Thymus (tissue), 11 donors: ENCODE measurements around the gene PLOD2. TPM values are rescaled to one million over a fixed set of nuclear protein-coding genes. Genes with fewer than 3 reads are reported as not detected.

Experiments
- DNase-seq, 9 donors: peaks; one replicate each; pipeline ENCODE4 v3.0.0-alpha.2; 2013; ENCODE audit warnings: low spot score in 9 of 9, low read depth in 6 of 9, missing footprints in 1 of 9
- H3K27ac ChIP-seq, 2 donors: one replicate each; pipeline ENCODE4 v1.5.1; 2013; ENCODE audit warnings: control low read depth in 1 of 2, low read depth in 1 of 2, low read length in 1 of 2, mild to moderate bottlenecking in 1 of 2, moderate library complexity in 1 of 2
- H3K27me3 ChIP-seq, 2 donors: one replicate each; pipeline ENCODE4 v1.5.1; 2013; ENCODE audit warnings: low read length in 1 of 2; ENCODE audit not compliant: control insufficient read depth in 2 of 2, insufficient read depth in 1 of 2
- H3K36me3 ChIP-seq, 2 donors: one replicate each; pipeline ENCODE4 v1.5.1; 2013; ENCODE audit warnings: low read length in 1 of 2, mild to moderate bottlenecking in 1 of 2, moderate library complexity in 1 of 2; ENCODE audit not compliant: control insufficient read depth in 2 of 2, insufficient read depth in 2 of 2
- H3K4me1 ChIP-seq, 2 donors: one replicate each; pipeline ENCODE4 v1.5.1; 2013; ENCODE audit warnings: low read length in 2 of 2; ENCODE audit not compliant: control insufficient read depth in 2 of 2, insufficient read depth in 2 of 2
- H3K4me3 ChIP-seq, 2 donors: one replicate each; pipeline ENCODE4 v1.5.1; 2013; ENCODE audit warnings: low read length in 2 of 2, control low read depth in 1 of 2, mild to moderate bottlenecking in 1 of 2
- H3K9me3 ChIP-seq, 2 donors: one replicate each; pipeline ENCODE4 v1.5.1; 2013; ENCODE audit warnings: low read length in 1 of 2, mild to moderate bottlenecking in 1 of 2; ENCODE audit not compliant: control insufficient read depth in 2 of 2, insufficient read depth in 1 of 2
- WGBS: extraction: QIAGEN DNeasy Blood & Tissue Kit; methylation state at CpG from one replicate; pipeline ENCODE4 v1.1.7; 2013; 5-methylcytosine and 5-hydroxymethylcytosine counted together
- polyA plus RNA-seq: library from polyadenylated mRNA; stranded (reverse); fragments of 200-250 nt; gene quantifications from one replicate; pipeline ENCODE4 v1.2.3, GENCODE V29; 2013
- total RNA-seq: library from RNA; stranded (reverse); fragments of 120-200 nt; gene quantifications from one replicate; pipeline ENCODE4 v1.2.4, GENCODE V29; 2013
- donor health status: healthy.

Gene PLOD2
- total and polyA plus RNA-seq, 2 donors = 18.0 to 35.4 TPM

DNA sequence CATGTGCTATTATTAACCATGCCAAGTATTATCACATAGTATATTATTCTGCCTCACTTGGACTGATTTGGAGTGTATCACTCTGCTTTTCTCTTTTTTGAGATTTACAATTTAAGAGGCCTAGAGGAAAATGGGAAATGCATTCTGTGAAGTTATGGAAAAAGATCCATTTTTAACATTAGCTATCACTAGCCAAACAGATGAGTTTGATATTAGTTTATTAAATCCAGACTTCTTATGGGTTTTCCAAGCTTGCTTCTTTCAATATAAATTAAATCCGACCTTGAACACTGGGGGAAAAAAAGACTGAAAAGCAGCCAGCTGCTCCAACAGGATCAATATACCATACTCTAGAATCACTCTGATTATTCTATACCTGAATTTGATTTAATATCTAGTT lies 30.1 kb upstream of the PLOD2 start:
- Histone ChIP-seq H3K9me3 (no peaks in the 10 kb centered on the region), H3K27ac (no peak overlapping the region), H3K27me3 (no peaks in the 10 kb centered on the region), H3K4me1 (no peaks in the 10 kb centered on the region), H3K4me3 (no peak overlapping the region), H3K36me3 (no peaks in the 10 kb centered on the region)
- WGBS = 100% methylated on average over 1 of the region's 1 CpG
- DNase-seq = no peak

- H3K27ac ChIP-seq = no peak overlapping the region
- no peak overlapping the region for H3K4me3 ChIP-seq
- H3K4me1 ChIP-seq = no peaks in the 10 kb centered on the region
- peak; percentile 2 to 56 (median 22) for DNase-seq
- WGBS = 18% methylated on average over 6 of the region's 6 CpGs
- H3K36me3 ChIP-seq = no peaks in the 10 kb centered on the region
- no peaks in the 10 kb centered on the region for H3K27me3 ChIP-seq
- H3K9me3 ChIP-seq = no peaks in the 10 kb centered on the region
Observed at GRCh38 chr3:146189519-146190173, 28.7 kb upstream of the PLOD2 start.

DNA sequence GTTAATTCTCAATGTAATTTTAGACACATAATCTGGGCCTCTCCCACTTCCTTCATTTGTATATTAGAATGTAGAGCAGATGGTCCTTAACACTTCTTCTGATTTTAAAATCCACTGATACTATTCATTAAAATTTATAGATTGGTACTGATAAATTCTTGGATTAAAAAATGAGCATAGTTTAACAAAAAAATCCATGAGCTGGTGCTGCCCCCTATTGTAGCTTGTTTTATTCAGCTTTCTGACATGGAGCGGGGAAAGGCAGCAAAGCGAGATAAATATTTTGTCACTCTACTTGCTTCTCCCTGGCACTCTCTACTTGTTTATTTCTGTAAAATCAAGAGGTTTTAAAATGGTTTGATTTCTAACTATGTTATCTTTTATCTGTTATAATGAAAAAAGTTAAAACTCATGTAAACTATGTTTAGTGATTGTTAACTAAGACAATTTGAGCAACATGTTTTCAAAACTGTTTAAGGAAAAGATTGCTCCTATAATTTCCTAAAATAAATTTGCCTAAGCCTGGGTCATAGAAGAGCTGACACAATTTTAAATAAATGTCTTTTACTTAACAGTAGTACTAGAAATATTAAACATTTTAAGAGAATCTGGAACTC lies 26.5 kb upstream of the PLOD2 start:
- 93% methylated on average over 2 of the region's 2 CpGs for WGBS
- no peaks in the 10 kb centered on the region for H3K4me1 ChIP-seq
- no peak overlapping the region for H3K27ac ChIP-seq
- H3K36me3 ChIP-seq = no peaks in the 10 kb centered on the region
- DNase-seq = no peak
- no peak overlapping the region for H3K4me3 ChIP-seq
- no peaks in the 10 kb centered on the region for H3K9me3 ChIP-seq
- no peaks in the 10 kb centered on the region for H3K27me3 ChIP-seq

- H3K4me3 ChIP-seq = no peak overlapping the region
- H3K36me3 ChIP-seq = no peaks in the 10 kb centered on the region
- 89% methylated on average over 2 of the region's 2 CpGs for WGBS
- no peaks in the 10 kb centered on the region for H3K27me3 ChIP-seq
- no peaks in the 10 kb centered on the region for H3K9me3 ChIP-seq
- H3K4me1 ChIP-seq = no peaks in the 10 kb centered on the region
- no peak overlapping the region for H3K27ac ChIP-seq
- no peak for DNase-seq
Observed at GRCh38 chr3:146184241-146185015, 23.4 kb upstream of the PLOD2 start.

GRCh38 chr3:146181216-146181615 lies 20.2 kb upstream of the PLOD2 start:
- Histone ChIP-seq H3K27ac (no peak overlapping the region), H3K36me3 (no peaks in the 10 kb centered on the region), H3K27me3 (no peaks in the 10 kb centered on the region), H3K9me3 (no peaks in the 10 kb centered on the region), H3K4me1 (no peaks in the 10 kb centered on the region), H3K4me3 (no peak overlapping the region)
- DNase-seq = no peak
- 96% methylated on average over 5 of the region's 5 CpGs for WGBS

GRCh38 chr3:146180376-146180775 lies 19.4 kb upstream of the PLOD2 start:
- no peaks in the 10 kb centered on the region for H3K9me3 ChIP-seq
- no peak overlapping the region for H3K27ac ChIP-seq
- H3K36me3 ChIP-seq = no peaks in the 10 kb centered on the region
- WGBS = 95% methylated on average over 6 of the region's 6 CpGs
- H3K4me3 ChIP-seq = no peak overlapping the region
- H3K4me1 ChIP-seq = no peaks in the 10 kb centered on the region
- DNase-seq = no peak
- H3K27me3 ChIP-seq = no peaks in the 10 kb centered on the region

DNA sequence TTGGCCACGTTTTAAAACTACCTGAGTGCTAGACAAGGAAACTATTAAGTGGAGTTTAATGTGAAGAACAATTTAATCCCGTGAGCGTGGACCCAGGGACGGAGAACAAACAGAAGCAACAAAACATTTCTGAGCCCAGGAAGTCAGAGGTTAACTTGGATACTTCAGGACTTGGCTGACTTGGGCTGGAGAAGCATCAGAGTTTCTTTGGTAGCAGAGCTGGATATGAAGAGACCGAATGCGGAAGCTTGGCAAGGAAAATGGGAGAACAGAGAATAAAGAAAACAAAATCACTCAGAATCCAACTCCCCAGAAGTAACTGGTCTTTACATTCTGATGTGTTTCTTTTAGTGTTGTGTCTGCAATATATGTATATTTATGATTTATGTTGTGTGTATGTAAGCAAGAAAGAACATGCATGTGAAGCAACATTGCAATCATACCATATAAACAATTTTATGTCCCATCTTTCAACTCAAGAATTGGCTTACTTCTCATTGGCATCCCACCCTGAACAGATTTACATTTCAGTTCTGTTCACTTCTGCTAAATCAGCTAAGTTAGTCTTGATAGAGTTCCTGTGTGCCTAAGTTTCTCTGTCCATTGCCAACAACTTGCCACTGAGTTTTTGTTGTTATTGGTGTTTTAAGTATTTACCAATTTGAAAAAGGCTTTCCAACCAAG lies 17.2 kb upstream of the PLOD2 start:
- H3K4me1 ChIP-seq = no peaks in the 10 kb centered on the region
- no peaks in the 10 kb centered on the region for H3K36me3 ChIP-seq
- H3K27me3 ChIP-seq = no peaks in the 10 kb centered on the region
- DNase-seq = no peak
- no peak overlapping the region for H3K27ac ChIP-seq
- H3K9me3 ChIP-seq = no peaks in the 10 kb centered on the region
- WGBS = 95% methylated on average over 6 of the region's 6 CpGs
- H3K4me3 ChIP-seq = no peak overlapping the region

DNA sequence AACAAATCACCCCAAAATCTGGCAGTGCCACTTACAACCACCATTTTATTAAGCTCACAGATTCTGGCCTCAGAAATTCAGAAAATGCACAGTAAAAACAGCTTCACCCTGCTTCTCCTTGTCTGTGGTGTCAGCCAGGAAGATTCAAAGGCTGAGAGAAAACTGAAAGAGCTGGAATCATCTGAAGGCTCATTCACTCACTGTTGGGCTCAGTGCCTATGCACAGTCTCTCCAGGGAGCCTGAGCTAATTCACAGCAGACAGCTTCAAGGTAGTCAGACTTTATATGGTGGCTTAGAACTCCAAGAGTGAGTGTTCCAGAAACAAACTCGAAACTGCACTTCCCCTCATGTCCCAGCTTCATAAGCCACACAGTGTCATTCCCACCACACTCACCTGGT lies 16.5 kb upstream of the PLOD2 start:
- Histone ChIP-seq H3K4me1 (no peaks in the 10 kb centered on the region), H3K36me3 (no peaks in the 10 kb centered on the region)

GRCh38 chr3:146177072-146177471 lies 16.1 kb upstream of the PLOD2 start:
- Histone ChIP-seq H3K4me1 (no peaks in the 10 kb centered on the region), H3K27ac (no peak overlapping the region), H3K4me3 (no peak overlapping the region), H3K9me3 (no peaks in the 10 kb centered on the region), H3K27me3 (no peaks in the 10 kb centered on the region), H3K36me3 (no peaks in the 10 kb centered on the region)
- 86% methylated on average over 3 of the region's 3 CpGs for WGBS
- DNase-seq = no peak

More for the DNA sequence above, 16.5 kb upstream of the PLOD2 start:
- Histone ChIP-seq H3K27ac (no peak overlapping the region), H3K27me3 (no peaks in the 10 kb centered on the region), H3K4me3 (no peak overlapping the region), H3K9me3 (no peaks in the 10 kb centered on the region)
- WGBS = 89% methylated on average over 1 of the region's 1 CpG
- DNase-seq = no peak
